ENCODE data around the gene LRRFIP1.

DNA sequence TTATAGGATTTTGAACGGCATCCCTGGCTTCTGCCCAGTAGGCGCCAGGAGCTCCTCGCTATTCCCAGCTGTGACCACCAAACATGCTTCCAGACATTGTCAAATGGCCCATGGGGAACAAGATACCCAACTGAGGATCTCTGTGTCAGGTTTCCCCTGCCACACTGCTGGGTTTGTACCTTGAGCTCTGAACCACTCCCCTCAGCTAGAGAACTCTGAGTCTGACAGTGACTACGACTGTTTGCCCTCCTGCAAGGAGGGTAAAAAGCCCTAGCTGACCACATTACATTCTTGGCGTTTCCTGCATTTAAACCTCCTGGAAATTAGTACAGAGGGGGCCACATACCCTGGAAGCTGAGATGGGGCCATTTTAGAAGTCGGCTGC is 12.4 kb downstream of the LRRFIP1 start:
- TF ChIP-seq POLR2A (IDR thresholded peaks at IDR 0.05; ENCODE audit: low read depth, low read length) (no peak), POLR2AphosphoS5 (IDR thresholded peaks at IDR 0.05; ENCODE audit: insufficient read depth, low read depth, low read length) (no peak), CTCF (IDR thresholded peaks at IDR 0.05; ENCODE audit: extremely low read depth in 1 of 2, insufficient read depth in 1 of 2, low read depth in 1 of 2, low read length in 2 of 2) (no peak), EZH2 (IDR thresholded peaks at IDR 0.05; ENCODE audit: borderline replicate concordance, low read depth, low read length, severe bottlenecking) (no peak), MYC (IDR thresholded peaks at IDR 0.05; ENCODE audit: low read depth, low read length) (no peak)

Measured in endothelial cell of umbilical vein (primary cell).